ENCODE data around the gene ADTRP. TPM values are rescaled to one million over a fixed set of nuclear protein-coding genes. Genes with fewer than 3 reads are reported as not detected.

The ADTRP gene
- polyA plus RNA-seq, 1 donor (not counting 4 experiments of a cell fraction or from before 2014, with no cell fraction given): 16.7 TPM

DNA sequence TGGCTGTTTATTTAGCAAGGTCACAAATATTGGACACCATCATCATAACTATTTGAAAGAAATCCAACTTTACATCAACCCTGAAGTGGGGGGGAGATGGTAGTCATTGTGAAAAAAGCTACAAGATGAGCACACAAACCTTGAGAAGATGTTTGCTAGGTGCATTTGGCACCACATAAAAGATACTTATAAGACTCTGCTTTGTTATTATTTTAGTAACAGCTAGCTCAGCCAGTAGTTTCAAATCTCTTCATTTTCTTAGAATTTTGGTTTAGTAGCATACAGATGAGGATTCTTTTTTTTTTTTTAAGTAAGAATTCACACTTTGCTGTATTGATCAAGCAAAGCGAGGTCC, 14.4 kb downstream of the ADTRP start:
- Histone ChIP-seq H3K4me3 (ENCODE audit: control insufficient read depth in 2 of 3, extremely low read depth in 1 of 3, insufficient read depth in 2 of 3, low read depth in 1 of 3, low read length in 3 of 3) (no peak overlapping the region), H3K9me1 (ENCODE audit: control insufficient read depth, extremely low read depth, insufficient read depth, low read length) (no peaks in the 10 kb centered on the region), H3K27ac (ENCODE audit: control insufficient read depth, insufficient read depth, low read length) (no peak overlapping the region), H2AFZ (ENCODE audit: control insufficient read depth, low read length) (no peak overlapping the region), H3K9me3 (ENCODE audit: control insufficient read depth, low read depth, low read length) (no peaks in the 10 kb centered on the region), H3K4me1 (ENCODE audit: control insufficient read depth, extremely low read depth, insufficient read depth, low read length) (peaks cover 48% of the 10 kb centered on the region), H3K4me2 (ENCODE audit: control insufficient read depth, extremely low read depth, insufficient read depth, low read depth, low read length) (no peak overlapping the region), H3K79me2 (ENCODE audit: control insufficient read depth, insufficient read depth, low read length) (no peaks in the 10 kb centered on the region), H3K36me3 (ENCODE audit: control insufficient read depth in 2 of 2, extremely low read depth in 1 of 2, insufficient read depth in 2 of 2, low read length in 2 of 2) (no peaks in the 10 kb centered on the region), H3K27me3 (ENCODE audit: control insufficient read depth, extremely low read depth, insufficient read depth, low read length) (no peaks in the 10 kb centered on the region), H3K9ac (ENCODE audit: control insufficient read depth, extremely low read depth, insufficient read depth, low read length) (no peak overlapping the region), H4K20me1 (ENCODE audit: control insufficient read depth, extremely low read depth, insufficient read depth, low read length) (no peaks in the 10 kb centered on the region)
- no peak for DNase-seq (ENCODE audit: low read depth, low spot score)
- TF ChIP-seq EZH2 (IDR thresholded peaks at IDR 0.05; ENCODE audit: low read length): no peak
- TF ChIP-seq, protein P1, sequence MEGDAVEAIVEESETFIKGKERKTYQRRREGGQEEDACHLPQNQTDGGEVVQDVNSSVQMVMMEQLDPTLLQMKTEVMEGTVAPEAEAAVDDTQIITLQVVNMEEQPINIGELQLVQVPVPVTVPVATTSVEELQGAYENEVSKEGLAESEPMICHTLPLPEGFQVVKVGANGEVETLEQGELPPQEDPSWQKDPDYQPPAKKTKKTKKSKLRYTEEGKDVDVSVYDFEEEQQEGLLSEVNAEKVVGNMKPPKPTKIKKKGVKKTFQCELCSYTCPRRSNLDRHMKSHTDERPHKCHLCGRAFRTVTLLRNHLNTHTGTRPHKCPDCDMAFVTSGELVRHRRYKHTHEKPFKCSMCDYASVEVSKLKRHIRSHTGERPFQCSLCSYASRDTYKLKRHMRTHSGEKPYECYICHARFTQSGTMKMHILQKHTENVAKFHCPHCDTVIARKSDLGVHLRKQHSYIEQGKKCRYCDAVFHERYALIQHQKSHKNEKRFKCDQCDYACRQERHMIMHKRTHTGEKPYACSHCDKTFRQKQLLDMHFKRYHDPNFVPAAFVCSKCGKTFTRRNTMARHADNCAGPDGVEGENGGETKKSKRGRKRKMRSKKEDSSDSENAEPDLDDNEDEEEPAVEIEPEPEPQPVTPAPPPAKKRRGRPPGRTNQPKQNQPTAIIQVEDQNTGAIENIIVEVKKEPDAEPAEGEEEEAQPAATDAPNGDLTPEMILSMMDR (optimal IDR thresholded peaks at IDR 0.05 in 1 of 3, IDR thresholded peaks at IDR 0.05 in 1 of 3, conservative IDR thresholded peaks at IDR 0.05 in 1 of 3; ENCODE audit: extremely low read depth in 1 of 3, insufficient read depth in 2 of 3, low read length in 3 of 3): no peak
- dilution Hi-C loops (cut with MboI; ENCODE audit: extremely low pct_ligation_motif_present, low sequenced_read_pairs): no loop called here
- FAIRE-seq: no peak

DNA sequence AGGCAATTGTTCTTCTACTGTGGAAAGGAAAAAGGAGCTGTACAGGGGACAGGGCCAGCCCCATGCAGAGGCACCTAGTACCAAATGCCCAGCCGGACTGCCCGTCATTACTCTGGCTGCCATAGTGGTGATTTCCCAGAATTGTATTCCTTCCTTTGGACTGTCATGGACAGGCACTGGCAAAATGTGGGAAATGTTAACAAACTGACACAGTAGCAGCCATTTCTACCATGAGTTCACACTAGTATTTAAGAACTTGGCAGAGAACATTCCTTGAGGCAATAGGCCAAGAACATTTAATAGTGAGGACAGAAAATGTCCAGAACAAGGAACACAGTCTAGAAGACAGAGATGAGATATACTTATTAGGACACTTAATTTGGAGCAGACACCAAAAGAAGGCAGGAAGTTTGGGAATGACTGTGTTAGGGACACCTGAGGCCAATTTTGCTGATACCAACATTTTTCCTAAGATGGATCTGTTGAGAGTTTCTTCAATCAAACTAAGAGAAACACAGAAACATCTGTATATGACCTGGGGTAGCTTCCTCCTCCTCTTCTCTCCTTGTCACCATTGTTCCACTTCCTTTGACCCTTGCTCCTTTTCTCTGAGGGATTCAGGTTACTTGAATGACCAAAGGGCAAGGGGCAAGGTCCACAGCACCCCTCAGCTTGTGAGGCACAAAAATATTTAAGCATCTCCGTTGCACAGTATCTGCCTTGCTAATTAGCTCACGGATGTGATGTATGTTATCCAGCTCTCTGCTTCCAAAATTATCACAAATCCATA, 14.9 kb downstream of the ADTRP start:
- H3K4me1 ChIP-seq (ENCODE audit: control insufficient read depth, extremely low read depth, insufficient read depth, low read length): peaks cover 48% of the 10 kb centered on the region
- dilution Hi-C loops (cut with MboI; ENCODE audit: extremely low pct_ligation_motif_present, low sequenced_read_pairs): no loop called here

More for the DNA sequence above, 14.9 kb downstream of the ADTRP start:
- Histone ChIP-seq H3K27ac (ENCODE audit: control insufficient read depth, insufficient read depth, low read length) (no peak overlapping the region), H3K4me3 (ENCODE audit: control insufficient read depth in 2 of 3, extremely low read depth in 1 of 3, insufficient read depth in 2 of 3, low read depth in 1 of 3, low read length in 3 of 3) (no peak overlapping the region), H3K79me2 (ENCODE audit: control insufficient read depth, insufficient read depth, low read length) (no peaks in the 10 kb centered on the region), H2AFZ (ENCODE audit: control insufficient read depth, low read length) (no peak overlapping the region), H4K20me1 (ENCODE audit: control insufficient read depth, extremely low read depth, insufficient read depth, low read length) (no peaks in the 10 kb centered on the region), H3K4me2 (ENCODE audit: control insufficient read depth, extremely low read depth, insufficient read depth, low read depth, low read length) (no peak overlapping the region), H3K9me3 (ENCODE audit: control insufficient read depth, low read depth, low read length) (no peaks in the 10 kb centered on the region), H3K9me1 (ENCODE audit: control insufficient read depth, extremely low read depth, insufficient read depth, low read length) (no peaks in the 10 kb centered on the region), H3K9ac (ENCODE audit: control insufficient read depth, extremely low read depth, insufficient read depth, low read length) (no peak overlapping the region), H3K27me3 (ENCODE audit: control insufficient read depth, extremely low read depth, insufficient read depth, low read length) (no peaks in the 10 kb centered on the region), H3K36me3 (ENCODE audit: control insufficient read depth in 2 of 2, extremely low read depth in 1 of 2, insufficient read depth in 2 of 2, low read length in 2 of 2) (no peaks in the 10 kb centered on the region)
- TF ChIP-seq EZH2 (IDR thresholded peaks at IDR 0.05; ENCODE audit: low read length): no peak
- TF ChIP-seq, protein P1 (optimal IDR thresholded peaks at IDR 0.05 in 1 of 3, IDR thresholded peaks at IDR 0.05 in 1 of 3, conservative IDR thresholded peaks at IDR 0.05 in 1 of 3; ENCODE audit: extremely low read depth in 1 of 3, insufficient read depth in 2 of 3, low read length in 3 of 3): no peak
- no peak for FAIRE-seq
- DNase-seq (ENCODE audit: low read depth, low spot score): no peak
